Kidney epithelial cell (primary cell): Measurements from ENCODE around the gene GP9. TPM values are rescaled to one million over a fixed set of nuclear protein-coding genes. Genes with fewer than 3 reads are reported as not detected.

Experiments used
- DNase-seq: peaks from one replicate; pipeline ENCODE4 v3.0.0-alpha.2; 2010; ENCODE audit warnings: low read depth
- H3K27me3 ChIP-seq: 2 replicates; pipeline ENCODE4 v1.6.0; 2011; ENCODE audit warnings: low read length; ENCODE audit not compliant: control insufficient read depth, insufficient read depth
- H3K36me3 ChIP-seq: 2 replicates; pipeline ENCODE4 v1.5.1; 2011; ENCODE audit warnings: low read length; ENCODE audit not compliant: control insufficient read depth, insufficient read depth
- H3K4me3 ChIP-seq: 2 replicates; pipeline ENCODE4 v1.5.1; 2011; ENCODE audit warnings: low read depth, mild to moderate bottlenecking, control low read depth, low read length
- total RNA-seq: library from RNA; depleted of rRNA; stranded (reverse); fragments of >200 nt; gene quantifications from 2 replicates; pipeline ENCODE4 v1.2.3, GENCODE V29; 2015
- TF ChIP-seq, protein P1 (sequence below): IDR thresholded peaks from 2 replicates; pipeline ENCODE4 v1.5.1; 2011; ENCODE audit warnings: mild to moderate bottlenecking, moderate library complexity, low read length, control low read depth, inconsistent platforms; ENCODE audit not compliant: insufficient read depth, poor library complexity, severe bottlenecking

The GP9 gene
- total RNA-seq, 1 donor from 2014 or later, result not detected

DNA sequence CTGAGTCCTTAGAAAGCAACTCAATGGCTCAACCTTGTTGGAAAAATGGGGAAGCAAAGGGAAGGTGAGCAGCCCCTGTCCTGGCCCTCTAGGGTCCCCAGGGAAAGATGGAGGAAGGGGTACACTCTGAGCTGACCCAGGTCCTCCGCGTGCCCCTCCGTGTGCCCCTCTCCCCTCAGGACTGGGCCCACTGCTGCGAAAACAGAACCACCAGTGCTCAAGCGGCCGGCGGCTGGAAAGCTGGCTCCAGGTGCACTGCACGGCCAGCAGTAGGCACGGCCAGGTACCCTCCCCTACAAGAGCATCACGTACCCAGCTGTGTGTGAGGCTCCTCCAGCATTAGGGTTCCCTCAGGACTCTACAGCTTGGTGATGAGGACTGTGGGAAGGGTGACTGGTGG lies 34.7 kb downstream of the GP9 start:
- no peak overlapping the region for H3K4me3 ChIP-seq
- TF ChIP-seq, protein P1, sequence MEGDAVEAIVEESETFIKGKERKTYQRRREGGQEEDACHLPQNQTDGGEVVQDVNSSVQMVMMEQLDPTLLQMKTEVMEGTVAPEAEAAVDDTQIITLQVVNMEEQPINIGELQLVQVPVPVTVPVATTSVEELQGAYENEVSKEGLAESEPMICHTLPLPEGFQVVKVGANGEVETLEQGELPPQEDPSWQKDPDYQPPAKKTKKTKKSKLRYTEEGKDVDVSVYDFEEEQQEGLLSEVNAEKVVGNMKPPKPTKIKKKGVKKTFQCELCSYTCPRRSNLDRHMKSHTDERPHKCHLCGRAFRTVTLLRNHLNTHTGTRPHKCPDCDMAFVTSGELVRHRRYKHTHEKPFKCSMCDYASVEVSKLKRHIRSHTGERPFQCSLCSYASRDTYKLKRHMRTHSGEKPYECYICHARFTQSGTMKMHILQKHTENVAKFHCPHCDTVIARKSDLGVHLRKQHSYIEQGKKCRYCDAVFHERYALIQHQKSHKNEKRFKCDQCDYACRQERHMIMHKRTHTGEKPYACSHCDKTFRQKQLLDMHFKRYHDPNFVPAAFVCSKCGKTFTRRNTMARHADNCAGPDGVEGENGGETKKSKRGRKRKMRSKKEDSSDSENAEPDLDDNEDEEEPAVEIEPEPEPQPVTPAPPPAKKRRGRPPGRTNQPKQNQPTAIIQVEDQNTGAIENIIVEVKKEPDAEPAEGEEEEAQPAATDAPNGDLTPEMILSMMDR, result no peak
- no peaks in the 10 kb centered on the region for H3K27me3 ChIP-seq
- H3K36me3 ChIP-seq, result no peaks in the 10 kb centered on the region
- DNase-seq, result no peak

DNA sequence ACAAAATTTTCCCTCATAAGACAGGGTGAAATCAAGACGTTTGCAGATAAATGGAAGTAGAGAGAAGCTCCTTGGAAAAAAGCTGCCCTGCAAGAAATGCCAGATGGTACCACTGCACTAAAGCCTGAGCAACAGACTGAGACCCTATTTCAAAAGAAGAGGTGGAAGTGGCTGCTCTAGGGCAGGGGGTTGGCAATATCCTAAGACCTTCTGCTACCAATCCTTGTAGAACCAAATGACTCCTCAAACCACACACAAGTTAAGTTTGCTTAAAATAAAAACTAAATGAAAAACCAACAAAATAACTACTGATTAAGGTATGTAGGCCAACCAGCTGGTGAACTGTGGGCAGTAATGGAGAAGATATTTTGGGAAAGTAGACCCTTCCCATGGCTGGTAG lies 39.7 kb downstream of the GP9 start:
- no peak for DNase-seq
- Histone ChIP-seq H3K27me3 (no peaks in the 10 kb centered on the region), H3K4me3 (no peak overlapping the region), H3K36me3 (no peaks in the 10 kb centered on the region)
- TF ChIP-seq, protein P1, result no peak

DNA sequence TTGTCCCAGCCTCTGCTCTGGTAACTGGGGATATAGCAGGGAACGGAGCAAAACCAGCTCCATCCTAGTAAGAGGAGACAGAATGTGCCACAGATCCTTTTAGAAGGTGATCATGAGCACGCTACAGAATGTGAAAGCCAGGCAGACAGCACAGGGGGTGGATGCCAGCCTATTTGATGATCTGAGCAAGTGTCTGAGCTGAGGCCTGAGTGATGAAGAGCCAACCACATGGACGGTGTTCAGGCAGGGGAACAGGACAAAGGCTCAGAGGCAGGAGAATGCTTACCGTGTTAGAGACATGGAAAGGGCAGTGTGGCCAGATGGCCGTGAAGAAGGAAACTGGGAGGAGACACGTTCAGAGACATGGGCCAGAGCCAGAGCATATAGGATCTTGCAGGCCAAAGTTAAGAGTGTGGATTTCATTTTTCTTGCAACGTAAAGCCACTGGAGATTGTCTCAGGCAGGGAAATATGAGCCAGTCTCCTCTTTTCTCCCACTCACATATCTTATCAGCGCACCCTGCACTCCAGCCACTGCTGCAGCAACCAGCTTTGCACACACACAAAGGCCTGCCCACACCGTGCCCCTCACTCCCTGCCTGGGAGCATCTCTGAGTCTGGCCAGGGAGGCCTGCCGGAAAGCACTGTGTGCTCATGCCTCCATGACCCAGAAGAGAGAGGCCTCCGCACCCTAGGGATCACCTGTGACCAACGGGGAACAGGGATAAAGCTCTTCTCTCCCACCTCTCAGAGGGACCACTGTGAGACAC lies 41.0 kb downstream of the GP9 start:
- Histone ChIP-seq H3K27me3 (no peaks in the 10 kb centered on the region), H3K4me3 (no peak overlapping the region), H3K36me3 (peaks cover 2% of the 10 kb centered on the region)
- TF ChIP-seq, protein P1, result no peak
- no peak for DNase-seq

DNA sequence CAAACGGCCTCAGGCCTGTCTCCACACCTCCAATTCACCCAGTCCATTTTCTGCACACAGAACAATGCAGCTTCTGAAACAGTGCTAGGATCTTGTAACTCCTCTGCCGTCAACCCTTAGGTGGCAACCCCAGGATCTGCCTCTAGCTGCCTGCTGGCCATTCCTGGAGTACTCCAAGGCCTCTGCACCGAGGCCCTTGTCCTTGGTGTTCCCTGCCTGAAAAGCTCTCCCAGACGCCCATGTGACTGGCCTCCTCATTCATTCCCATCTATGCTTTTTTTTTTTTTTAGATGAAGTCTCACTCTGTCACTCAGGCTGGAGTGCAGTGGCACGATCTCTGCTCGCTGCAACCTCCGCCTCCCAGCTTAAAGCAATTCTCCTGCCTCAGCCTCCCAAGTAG lies 42.7 kb downstream of the GP9 start:
- TF ChIP-seq, protein P1, result no peak
- Histone ChIP-seq H3K36me3 (peaks cover 2% of the 10 kb centered on the region), H3K4me3 (no peak overlapping the region), H3K27me3 (no peaks in the 10 kb centered on the region)
- DNase-seq, result no peak

DNA sequence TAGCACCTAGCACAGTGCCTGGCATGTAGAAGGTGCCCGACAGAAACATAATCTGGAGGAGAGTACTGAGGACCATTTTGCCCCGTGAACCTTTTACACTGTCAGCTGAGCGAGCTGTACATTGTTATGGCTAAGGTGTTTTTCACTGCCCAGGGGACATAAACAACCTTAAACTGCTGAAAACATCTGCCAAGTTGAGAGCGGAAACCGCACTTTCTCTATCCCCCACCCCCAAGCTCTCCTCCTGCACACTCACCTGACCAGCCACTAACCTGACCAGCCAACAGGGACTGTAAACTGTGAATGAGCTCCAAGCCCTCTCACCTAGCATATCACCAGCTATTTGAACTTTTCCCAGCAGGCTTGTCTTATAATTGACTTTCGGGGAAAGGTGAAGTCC lies 43.5 kb downstream of the GP9 start:
- TF ChIP-seq, protein P1, result no peak
- DNase-seq, result no peak
- Histone ChIP-seq H3K27me3 (no peaks in the 10 kb centered on the region), H3K4me3 (no peak overlapping the region), H3K36me3 (peaks cover 2% of the 10 kb centered on the region)
